ENCODE data around the gene ODF2.
A peak's percentile ranks its signal among the peaks of the same experiment; 100 is the strongest.

Gene ODF2

GRCh38 chr9:128473104-128473503 lies 17.3 kb downstream of the ODF2 start:
- DNase-seq (ENCODE audit: low read depth) = peak; percentile 66
- no peak for TF ChIP-seq MAX (IDR thresholded peaks at IDR 0.05; ENCODE audit: low read depth, low read length)
- TF ChIP-seq CTCF (IDR thresholded peaks at IDR 0.05; ENCODE audit: low read depth, low read length) = no peak
- TF ChIP-seq MYC (IDR thresholded peaks at IDR 0.05; ENCODE audit: low read depth, low read length) = no peak
- no peak for TF ChIP-seq POLR2A (IDR thresholded peaks at IDR 0.05; ENCODE audit: extremely low read depth, insufficient read length)
- no peak overlapping the region for H3K4me3 ChIP-seq (ENCODE audit: low read depth, low read length)

DNA sequence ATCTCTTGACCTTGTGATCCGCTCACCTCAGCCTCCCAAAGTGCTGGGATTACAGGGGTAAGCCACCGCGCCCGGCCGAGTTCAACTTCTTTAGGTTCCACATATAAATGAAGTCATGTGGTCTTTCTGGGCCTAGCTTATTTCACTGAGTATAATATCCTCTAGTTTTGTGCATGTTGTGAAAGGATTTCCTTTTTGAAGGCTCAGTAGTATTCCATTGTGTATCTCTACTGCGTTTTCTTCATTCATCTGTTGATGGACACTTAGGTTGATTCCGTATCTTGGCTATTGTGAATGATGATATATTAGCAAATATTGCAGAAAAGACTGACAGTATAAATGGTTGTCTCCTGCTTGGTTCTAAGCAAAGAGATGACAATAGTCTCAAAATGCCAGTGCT lies 20.1 kb downstream of the ODF2 start:
- DNase-seq (ENCODE audit: low read depth) = no peak
- no peak for TF ChIP-seq MAX (IDR thresholded peaks at IDR 0.05; ENCODE audit: low read depth, low read length)
- TF ChIP-seq MYC (IDR thresholded peaks at IDR 0.05; ENCODE audit: low read depth, low read length) = no peak
- TF ChIP-seq CTCF (IDR thresholded peaks at IDR 0.05; ENCODE audit: low read depth, low read length) = no peak
- TF ChIP-seq POLR2A (IDR thresholded peaks at IDR 0.05; ENCODE audit: extremely low read depth, insufficient read length) = no peak
- H3K4me3 ChIP-seq (ENCODE audit: low read depth, low read length) = no peak overlapping the region

DNA sequence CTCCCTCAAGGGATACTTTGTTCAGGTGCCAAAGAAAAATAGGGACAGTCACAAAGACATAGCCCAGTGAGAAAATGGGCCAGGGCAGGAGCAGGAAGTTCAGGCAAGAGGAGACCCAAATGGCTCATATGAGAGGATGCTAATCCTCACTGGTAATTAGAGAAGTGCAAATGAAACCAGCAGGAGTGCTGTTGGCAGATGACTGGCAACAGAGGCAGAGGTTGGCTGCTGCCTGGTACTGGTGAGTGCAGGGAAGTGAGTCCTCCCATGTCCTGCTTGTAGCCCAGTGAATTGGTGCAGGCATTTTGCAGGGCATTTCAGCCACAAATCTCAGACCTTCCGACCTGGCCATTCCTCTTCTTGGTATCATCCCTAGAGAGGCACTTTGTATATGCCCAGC lies 23.5 kb downstream of the ODF2 start:
- no peak overlapping the region for H3K4me3 ChIP-seq (ENCODE audit: low read depth, low read length)
- no peak for TF ChIP-seq MAX (IDR thresholded peaks at IDR 0.05; ENCODE audit: low read depth, low read length)
- TF ChIP-seq POLR2A (IDR thresholded peaks at IDR 0.05; ENCODE audit: extremely low read depth, insufficient read length) = no peak
- TF ChIP-seq MYC (IDR thresholded peaks at IDR 0.05; ENCODE audit: low read depth, low read length) = no peak
- TF ChIP-seq CTCF (IDR thresholded peaks at IDR 0.05; ENCODE audit: low read depth, low read length) = no peak
- no peak for DNase-seq (ENCODE audit: low read depth)

DNA sequence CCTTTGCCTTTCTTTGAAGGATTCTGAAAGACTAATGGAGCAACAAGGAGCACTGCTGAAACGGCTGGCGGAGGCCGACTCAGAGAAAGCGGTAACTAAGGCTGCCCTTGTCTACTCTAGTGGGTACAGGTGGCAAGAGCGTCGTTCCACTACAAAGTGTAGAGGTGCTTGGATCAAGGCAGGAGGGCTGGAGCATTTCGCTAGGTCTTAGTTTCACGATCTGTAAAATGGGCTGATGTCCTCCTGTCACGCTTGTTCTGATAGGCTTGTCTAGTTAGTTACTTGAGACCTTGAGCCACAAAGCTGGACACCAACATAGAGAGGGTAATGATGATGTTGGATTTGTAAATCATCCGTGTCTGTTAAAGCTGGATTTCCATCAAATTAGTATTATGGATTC lies 25.8 kb downstream of the ODF2 start:
- H3K4me3 ChIP-seq (ENCODE audit: low read depth, low read length) = no peak overlapping the region
- no peak for TF ChIP-seq CTCF (IDR thresholded peaks at IDR 0.05; ENCODE audit: low read depth, low read length)
- no peak for TF ChIP-seq MAX (IDR thresholded peaks at IDR 0.05; ENCODE audit: low read depth, low read length)
- no peak for TF ChIP-seq POLR2A (IDR thresholded peaks at IDR 0.05; ENCODE audit: extremely low read depth, insufficient read length)
- no peak for TF ChIP-seq MYC (IDR thresholded peaks at IDR 0.05; ENCODE audit: low read depth, low read length)
- DNase-seq (ENCODE audit: low read depth) = no peak

GRCh38 chr9:128482186-128482585 lies 26.4 kb downstream of the ODF2 start:
- TF ChIP-seq CTCF (IDR thresholded peaks at IDR 0.05; ENCODE audit: low read depth, low read length) (no peak), MAX (IDR thresholded peaks at IDR 0.05; ENCODE audit: low read depth, low read length) (no peak), MYC (IDR thresholded peaks at IDR 0.05; ENCODE audit: low read depth, low read length) (no peak), POLR2A (IDR thresholded peaks at IDR 0.05; ENCODE audit: extremely low read depth, insufficient read length) (no peak)
- no peak overlapping the region for H3K4me3 ChIP-seq (ENCODE audit: low read depth, low read length)
- DNase-seq (ENCODE audit: low read depth) = no peak

All from NB4 (cell line).